ENCODE data around the gene CHI3L2.

DNA sequence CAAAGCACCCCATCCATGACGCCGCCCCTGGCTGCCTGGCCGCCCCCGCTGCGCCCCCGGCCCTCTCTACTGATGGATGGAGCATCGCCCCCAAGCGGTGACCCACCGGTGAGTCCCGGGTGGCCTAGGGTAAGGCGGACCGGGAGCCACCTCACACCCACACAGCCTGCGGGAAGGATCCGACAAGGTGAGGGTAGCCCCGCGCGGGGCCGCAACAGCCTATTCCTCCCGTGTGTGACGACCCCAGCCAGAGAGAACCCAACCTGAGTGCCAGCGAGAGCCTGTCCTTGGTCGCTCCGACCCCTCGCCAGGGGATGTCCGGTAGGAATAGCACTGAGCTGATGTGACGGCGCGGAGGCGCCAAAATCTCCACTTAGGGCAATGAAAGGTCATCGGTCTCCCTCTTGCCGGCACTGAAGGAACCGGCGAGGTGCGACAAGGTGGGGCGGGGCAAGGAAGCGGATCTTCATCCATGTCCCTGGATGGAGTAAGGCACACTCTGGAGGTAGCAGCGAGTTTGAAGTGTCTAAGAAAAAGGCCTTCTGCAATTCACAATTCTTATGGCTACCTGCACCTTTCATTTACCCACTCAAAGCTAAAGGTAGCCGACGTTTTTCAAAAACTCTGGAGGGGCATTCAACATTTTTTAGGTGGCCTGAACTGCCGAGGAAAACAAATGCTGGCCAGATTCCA, 43.4 kb downstream of the CHI3L2 start:
- TF ChIP-seq, protein P1, sequence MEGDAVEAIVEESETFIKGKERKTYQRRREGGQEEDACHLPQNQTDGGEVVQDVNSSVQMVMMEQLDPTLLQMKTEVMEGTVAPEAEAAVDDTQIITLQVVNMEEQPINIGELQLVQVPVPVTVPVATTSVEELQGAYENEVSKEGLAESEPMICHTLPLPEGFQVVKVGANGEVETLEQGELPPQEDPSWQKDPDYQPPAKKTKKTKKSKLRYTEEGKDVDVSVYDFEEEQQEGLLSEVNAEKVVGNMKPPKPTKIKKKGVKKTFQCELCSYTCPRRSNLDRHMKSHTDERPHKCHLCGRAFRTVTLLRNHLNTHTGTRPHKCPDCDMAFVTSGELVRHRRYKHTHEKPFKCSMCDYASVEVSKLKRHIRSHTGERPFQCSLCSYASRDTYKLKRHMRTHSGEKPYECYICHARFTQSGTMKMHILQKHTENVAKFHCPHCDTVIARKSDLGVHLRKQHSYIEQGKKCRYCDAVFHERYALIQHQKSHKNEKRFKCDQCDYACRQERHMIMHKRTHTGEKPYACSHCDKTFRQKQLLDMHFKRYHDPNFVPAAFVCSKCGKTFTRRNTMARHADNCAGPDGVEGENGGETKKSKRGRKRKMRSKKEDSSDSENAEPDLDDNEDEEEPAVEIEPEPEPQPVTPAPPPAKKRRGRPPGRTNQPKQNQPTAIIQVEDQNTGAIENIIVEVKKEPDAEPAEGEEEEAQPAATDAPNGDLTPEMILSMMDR (conservative IDR thresholded peaks at IDR 0.05; ENCODE audit: low read depth in 2 of 2): peak; percentile 18 to 22; a peak in 1 of 4 replicates
- TF ChIP-seq EZH2 (IDR thresholded peaks at IDR 0.05; ENCODE audit: low read depth, unreplicated experiment): no peak
- no peak for TF ChIP-seq NANOG (IDR thresholded peaks at IDR 0.05; ENCODE audit: borderline replicate concordance)
- no peak for TF ChIP-seq POLR2AphosphoS5 (IDR thresholded peaks at IDR 0.05; ENCODE audit: low read depth)
- TF ChIP-seq EZH2phosphoT487 (IDR thresholded peaks at IDR 0.05; ENCODE audit: unreplicated experiment): no peak
- no peak for TF ChIP-seq ZNF114 (CRISPR knock-in tag; IDR thresholded peaks at IDR 0.05)
- TF ChIP-seq CREB1 (CRISPR knock-in tag; IDR thresholded peaks at IDR 0.05; ENCODE audit: low read depth): no peak
- no peak for TF ChIP-seq JUNB (IDR thresholded peaks at IDR 0.05; ENCODE audit: unreplicated experiment)
- TF ChIP-seq, protein P2, sequence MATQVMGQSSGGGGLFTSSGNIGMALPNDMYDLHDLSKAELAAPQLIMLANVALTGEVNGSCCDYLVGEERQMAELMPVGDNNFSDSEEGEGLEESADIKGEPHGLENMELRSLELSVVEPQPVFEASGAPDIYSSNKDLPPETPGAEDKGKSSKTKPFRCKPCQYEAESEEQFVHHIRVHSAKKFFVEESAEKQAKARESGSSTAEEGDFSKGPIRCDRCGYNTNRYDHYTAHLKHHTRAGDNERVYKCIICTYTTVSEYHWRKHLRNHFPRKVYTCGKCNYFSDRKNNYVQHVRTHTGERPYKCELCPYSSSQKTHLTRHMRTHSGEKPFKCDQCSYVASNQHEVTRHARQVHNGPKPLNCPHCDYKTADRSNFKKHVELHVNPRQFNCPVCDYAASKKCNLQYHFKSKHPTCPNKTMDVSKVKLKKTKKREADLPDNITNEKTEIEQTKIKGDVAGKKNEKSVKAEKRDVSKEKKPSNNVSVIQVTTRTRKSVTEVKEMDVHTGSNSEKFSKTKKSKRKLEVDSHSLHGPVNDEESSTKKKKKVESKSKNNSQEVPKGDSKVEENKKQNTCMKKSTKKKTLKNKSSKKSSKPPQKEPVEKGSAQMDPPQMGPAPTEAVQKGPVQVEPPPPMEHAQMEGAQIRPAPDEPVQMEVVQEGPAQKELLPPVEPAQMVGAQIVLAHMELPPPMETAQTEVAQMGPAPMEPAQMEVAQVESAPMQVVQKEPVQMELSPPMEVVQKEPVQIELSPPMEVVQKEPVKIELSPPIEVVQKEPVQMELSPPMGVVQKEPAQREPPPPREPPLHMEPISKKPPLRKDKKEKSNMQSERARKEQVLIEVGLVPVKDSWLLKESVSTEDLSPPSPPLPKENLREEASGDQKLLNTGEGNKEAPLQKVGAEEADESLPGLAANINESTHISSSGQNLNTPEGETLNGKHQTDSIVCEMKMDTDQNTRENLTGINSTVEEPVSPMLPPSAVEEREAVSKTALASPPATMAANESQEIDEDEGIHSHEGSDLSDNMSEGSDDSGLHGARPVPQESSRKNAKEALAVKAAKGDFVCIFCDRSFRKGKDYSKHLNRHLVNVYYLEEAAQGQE (IDR thresholded peaks at IDR 0.05; ENCODE audit: unreplicated experiment): no peak
- TF ChIP-seq STAT1 (IDR thresholded peaks at IDR 0.05; ENCODE audit: unreplicated experiment): no peak

Data from GM23338 (cell line).